HG03558 (cell line): ENCODE results near the gene PLSCR2.
"Not testable (repeated sequence)": the region's sequence is repeated elsewhere in the genome, so short reads cannot be mapped to it uniquely, and the experiment has no call there.

ENCODE experiments used
- ATAC-seq: cut with Tn5 transposase; IDR thresholded peaks from one replicate; pipeline ENCODE4 v1.9.1; 2021; ENCODE audit warnings: moderate number of reproducible peaks; ENCODE audit not compliant: unreplicated experiment; ENCODE audit errors: extremely low read depth

The PLSCR2 gene, protein sequence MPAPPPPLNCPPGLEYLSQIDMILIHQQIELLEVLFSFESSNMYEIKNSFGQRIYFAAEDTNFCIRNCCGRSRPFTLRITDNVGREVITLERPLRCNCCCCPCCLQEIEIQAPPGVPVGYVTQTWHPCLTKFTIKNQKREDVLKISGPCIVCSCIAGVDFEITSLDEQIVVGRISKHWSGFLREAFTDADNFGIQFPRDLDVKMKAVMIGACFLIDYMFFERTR

DNA sequence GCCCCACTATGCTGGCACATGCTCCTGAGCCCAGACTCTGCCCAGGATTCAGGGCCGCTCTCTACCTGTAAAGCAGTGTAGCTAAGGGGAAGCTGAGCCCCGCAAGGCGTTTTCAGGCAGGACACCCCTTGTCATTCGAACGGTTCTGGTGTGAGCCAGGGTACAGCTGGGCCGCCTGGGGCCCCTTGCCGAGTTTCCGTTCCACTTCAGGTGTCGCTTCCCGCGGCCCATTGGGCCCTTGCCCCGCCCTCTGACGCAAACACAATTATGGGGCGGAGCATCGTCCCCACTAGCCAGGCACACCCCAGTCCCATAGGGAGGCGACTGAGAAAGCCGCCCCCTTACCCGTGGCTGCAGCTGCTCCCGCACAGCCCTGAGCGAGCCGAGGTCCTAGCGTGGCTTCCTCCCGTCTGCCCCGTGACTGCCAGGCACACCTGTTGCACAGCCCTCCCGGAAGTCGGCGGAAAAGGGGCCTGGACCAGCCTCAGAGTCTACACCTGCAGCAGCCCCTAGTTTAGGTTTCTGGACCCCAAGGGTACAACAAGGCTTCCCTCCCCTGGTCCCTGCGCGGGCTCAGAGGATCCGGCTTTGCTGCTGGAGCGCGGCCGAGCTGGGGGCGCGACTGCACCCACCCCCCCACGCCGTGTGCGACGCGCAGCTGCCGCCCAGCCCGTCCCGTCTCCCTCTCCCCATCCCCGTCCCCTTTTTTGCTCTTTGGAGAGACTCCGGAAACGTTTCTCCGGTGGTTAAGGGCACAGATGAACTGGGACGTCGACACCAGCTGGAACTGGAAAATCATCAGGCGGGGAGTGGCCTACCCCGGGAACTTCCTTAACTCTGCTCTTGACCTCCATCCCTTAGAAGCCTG, at the start of gene PLSCR2:
PLSCR2 (minus strand) TSS at position 412 of the 868 bp plus-strand sequence. CDS start 9,657 bp downstream, outside the sequence.
- peak; percentile 98 for ATAC-seq

DNA sequence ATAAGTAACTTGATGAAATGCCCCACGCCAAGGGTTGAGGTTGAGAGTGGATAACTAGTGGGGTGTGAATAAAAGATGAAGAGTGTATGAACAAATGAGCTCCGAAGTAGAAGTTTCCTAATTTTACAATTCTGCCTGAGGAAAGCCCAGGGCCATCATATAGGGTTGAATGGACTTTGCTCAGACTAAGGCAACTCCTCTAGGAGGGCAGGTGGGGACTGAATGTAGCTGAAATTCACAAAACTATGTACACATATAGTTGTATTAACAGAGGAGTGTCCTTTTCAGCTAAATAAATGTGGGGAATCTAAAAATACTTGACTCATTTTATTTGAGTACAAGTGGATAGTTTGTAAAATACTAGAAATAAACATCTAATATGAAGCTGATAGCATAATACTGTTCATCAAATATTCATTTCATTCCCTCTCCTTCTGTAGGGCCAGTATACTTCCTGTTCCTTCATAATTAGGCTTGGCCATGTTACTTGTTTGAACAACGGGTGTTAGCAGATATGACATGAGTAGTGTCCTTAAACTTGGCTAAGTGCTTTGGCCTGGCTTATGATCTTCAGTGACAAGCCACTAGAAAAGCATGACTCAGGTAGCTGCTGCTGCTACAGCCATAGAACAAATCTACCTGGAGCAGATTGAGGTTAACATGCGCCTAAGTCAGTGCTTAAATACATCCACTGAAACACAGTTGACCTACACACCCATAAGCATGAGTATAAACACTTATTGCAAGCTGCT, 48.5 kb upstream of the PLSCR2 start:
- ATAC-seq, result no peak

DNA sequence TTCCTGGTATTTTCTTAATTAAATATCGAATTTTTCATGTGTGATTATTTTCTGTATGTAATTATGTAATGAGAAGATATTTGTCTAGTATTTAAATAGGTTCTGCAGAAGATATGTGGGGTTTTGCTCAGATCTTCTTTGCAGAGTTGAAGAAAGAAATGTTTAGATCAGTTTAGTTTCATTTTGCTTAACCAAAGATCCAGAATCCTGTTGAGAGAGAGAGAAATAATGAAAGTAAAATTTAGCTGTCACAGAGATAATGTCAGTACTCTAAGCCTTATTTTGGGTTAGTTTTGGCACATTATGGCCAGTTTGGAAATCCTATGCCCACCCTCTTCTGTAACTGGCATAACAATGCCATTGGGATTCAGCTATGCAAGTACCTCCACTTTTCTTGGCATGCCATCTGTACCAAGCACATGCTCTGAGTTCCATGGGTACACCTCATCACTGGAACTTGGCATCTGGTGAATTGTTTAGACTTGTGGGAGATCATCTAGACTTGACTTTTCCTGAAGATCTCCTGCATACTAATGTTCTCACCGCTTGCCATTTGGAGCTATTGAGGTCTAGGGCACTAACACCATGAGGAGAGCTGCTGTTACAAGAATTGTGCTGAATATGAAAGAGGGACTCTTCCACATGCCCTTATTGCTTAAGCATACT, 44.2 kb upstream of the PLSCR2 start:
- no peak for ATAC-seq

DNA sequence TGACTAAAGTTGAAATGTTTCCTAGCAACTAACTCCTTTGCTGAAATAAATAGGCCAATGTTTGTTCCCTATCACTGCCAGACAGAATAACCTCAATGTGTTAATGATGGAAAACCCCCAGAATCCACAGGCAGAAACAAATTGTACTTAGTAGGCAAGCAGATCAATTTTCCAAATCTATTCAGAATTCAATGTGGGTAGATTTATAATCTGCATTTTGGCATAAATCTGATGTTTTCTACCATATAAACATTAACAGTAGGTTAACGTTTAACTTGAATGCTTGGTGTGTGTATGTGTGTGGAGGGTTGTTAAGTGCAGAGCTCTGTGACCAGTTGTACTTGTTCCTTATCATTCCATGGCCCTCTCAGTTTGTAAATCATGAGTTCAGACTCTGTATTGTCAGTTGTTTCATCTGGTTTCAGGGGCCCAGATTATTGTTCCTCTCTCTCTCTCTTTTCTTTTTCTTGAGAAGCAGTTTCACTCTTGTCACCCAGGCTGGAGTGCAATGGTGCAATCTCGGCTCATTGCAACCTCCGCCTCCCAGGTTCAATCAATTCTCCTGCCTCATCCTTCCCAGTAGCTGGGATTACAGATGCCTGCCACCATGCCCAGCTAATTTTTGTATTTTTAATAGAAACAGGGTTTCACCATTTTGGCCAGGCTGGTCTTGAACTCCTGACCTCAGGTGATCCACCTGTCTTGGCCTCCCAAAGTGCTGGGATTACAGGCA, 42.2 kb upstream of the PLSCR2 start:
- no peak for ATAC-seq

DNA sequence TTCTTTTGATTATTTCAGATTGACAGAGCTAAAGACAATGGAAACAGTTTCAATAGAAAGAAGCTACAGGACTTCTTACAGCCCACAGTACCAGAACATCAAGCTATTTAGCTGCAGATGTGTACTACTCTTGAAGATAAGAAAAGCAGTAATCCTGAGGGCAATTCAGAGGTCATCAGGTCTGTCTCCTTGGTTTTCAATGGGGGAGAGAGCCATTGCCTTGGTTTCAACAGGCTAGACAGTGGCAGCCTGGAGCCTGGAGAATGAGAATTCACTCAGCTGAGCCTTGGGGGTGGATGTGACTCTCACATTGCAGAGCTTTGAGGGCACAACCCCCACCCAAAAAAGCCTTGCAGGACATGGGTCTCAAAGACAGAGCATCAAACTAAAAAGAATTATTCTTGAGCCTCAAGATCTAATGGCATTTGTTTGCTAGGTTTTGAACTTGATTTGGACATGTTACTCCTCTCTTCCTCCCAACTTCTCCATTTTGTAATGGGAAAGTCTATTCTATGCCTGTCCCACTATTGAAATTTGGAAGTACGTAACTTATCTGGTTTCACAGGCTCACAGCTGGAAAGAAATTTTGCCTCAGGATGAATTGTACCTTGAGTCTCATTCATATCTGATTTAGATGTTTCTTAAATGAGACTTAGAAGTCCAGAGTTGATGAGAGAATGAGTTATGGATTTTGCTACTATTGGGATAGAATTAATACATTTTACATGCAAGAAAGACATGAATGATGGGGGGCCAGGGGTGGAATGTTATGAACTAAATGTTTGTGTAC, 38.2 kb upstream of the PLSCR2 start:
- no peak for ATAC-seq

DNA sequence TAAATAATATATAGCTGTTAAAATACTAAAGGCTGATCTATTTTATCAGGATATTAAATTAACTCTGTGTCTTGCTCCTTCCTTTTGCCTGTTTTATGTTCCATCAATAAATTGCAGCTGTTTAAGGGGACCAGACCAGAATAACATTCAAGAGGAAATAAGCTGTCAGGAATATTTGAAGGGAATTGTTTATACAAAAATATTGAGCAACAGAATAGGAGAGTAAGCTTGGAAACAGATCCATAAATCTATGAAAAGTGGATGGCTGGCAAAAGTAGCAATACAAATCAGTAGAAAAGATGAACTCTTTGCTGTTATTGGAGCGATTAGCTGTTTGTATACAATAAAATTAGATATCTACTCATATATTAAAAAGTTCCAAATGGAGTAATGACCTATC, 36.2 kb upstream of the PLSCR2 start:
- no peak for ATAC-seq

DNA sequence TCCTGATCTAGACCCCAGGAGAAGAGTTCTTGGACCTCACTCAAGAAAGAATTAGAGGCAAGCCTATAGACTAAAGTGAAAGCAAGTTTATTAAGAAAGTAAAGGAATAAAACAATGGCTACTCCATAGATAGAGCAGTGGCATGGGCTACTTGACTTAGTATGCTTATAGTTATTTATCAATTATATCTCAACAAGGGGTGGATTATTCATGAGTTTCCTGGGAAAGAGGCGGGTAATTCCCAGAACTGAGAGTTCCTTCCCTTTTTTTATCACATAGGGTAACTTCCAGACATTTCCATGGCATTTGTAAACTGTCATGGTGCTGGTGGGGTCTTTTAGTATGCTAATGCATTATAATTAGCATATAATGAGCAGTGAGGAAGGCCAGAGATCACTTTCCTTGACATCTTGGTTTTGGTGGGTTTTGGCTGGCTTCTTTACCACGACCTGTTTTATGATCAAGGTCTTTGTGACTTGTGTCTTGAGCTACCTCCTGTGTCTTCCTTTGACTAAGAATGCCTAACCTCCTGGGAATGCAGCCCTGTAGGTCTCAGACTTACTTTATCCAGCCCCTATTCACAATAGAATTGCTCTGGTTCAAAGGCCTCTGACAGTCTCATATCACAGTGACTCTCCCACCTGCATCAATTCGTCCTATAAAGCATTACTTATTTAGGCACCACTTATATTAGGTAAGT, 35.3 kb upstream of the PLSCR2 start:
- no peak for ATAC-seq

DNA sequence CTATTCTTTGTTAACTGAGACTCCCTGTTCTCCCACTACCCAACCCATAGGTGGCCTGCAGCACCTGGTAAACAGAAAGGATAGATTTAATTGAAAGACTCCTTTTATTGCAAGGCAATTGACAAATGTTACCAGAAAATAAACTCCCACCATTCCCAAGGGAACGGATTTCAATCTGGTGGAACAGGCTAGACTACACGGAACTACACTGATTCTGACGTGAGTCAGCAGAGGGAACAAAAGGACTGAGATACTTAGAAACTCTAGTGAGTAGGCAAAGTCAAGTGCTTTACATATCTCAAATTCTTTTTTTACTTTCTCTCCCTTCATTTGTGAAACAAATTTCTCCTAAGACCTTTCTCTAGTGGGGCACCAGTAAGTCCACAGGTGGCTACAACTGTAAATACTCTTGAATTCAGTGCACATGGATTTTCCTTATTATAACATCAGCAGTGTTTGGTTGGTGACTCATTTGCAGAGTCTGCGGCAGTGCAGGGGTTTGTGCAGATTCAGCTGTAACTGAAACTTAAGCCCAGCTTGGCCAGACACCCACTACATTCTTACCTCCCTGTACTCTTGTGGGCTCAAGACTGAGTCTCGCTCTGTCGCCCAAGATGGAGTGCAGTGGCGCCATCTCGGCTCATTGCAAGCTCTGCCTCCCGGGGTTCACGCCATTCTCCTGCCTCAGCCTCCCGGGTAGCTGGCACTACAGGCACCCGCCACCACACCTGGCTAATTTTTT, 34.3 kb upstream of the PLSCR2 start:
- ATAC-seq, result peak; percentile 92

DNA sequence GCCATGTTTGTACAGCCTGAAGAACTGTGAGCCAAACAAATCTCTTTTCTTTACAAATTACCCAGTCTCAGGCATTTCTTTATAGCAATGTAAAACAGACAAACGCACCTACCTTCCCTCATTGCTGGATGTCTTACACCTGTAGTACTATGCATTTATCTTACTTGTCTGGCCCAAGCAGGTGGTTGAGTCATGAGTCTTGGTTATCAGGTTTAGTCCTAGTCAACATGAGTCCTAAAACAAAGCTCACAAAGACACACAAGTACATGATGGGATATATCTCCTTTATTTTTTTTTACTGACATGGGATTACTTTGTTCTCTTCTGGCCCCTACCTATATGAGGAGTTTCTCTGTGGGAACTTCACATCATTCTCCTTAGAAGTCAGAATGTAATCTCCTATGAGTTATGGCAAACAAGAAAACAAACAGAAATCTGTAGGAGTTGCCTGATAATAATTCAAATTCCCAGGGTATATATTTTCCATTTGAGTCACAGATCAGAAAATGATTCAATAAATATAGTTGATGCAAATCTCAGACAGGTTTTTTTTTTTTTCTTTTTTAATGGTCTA, 33.6 kb upstream of the PLSCR2 start:
- no peak for ATAC-seq

DNA sequence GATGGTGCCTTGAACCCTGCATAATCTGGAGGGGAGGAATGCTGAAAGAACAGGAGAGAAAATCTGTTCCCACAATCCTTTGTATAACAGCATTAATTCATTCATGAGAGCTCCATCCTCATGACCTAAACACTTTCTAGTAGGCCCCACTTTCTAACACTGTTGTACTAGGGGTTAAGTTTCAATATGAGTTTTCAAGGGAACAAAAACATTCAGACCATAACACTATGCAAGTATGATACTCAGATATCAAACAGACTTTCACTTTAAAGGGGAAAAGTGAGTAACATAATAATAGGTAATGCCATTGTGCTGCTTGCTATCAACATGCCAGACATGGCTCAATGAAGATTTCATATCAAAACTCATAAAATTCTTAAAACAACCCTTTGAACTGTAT, 32.4 kb upstream of the PLSCR2 start:
- no peak for ATAC-seq

DNA sequence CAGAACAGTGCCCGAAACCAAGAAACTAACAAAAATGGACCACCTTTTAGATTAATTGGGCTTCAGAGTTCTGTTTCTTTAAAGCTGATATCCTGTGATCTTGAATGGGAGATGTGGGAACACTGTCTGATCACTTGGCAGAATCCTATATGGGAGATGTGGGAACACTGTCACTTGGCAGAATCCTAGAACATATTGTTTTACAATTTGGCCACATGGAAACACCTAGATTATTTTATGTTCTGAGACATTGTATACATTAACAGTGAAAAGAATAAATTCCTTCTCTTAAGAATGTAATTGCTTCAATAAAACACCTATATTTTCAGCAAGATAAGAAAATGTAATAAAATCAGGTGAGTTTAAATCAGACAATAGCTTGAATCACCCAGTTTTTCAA, 30.3 kb upstream of the PLSCR2 start:
- ATAC-seq, result no peak

DNA sequence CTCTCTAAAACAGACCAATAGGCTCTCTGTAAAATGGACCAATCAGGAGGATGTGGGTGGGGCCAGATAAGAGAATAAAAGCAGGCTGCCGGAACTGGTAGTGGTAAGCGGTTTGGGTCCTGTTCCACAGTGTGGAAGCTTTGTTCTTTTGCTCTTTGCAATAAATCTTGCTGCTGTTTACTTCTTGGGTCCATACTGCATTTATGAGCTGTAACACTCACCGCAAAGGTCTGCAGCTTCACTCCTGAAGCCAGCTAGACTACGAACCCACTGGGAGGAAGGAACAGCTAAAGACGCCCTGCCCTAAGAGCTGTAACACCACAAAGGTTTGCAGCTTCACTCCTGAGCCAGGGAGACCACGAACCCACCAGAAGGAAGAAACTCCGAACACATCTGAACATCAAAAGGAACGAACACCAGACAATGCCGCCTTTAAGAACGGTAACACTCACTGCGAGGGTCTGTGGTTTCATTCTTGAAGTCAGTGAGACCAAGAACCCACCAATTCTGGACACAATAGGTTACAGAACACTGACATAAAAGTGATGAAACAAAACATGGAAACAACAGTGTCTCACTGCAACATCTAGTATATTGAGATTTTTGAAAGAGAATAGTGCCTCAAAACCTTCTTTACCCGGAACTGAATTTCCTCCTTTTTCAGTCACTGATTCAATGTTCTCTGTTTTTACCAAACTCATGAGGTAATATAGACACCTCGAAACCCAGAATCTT, 28.8 kb upstream of the PLSCR2 start:
- no peak for ATAC-seq

DNA sequence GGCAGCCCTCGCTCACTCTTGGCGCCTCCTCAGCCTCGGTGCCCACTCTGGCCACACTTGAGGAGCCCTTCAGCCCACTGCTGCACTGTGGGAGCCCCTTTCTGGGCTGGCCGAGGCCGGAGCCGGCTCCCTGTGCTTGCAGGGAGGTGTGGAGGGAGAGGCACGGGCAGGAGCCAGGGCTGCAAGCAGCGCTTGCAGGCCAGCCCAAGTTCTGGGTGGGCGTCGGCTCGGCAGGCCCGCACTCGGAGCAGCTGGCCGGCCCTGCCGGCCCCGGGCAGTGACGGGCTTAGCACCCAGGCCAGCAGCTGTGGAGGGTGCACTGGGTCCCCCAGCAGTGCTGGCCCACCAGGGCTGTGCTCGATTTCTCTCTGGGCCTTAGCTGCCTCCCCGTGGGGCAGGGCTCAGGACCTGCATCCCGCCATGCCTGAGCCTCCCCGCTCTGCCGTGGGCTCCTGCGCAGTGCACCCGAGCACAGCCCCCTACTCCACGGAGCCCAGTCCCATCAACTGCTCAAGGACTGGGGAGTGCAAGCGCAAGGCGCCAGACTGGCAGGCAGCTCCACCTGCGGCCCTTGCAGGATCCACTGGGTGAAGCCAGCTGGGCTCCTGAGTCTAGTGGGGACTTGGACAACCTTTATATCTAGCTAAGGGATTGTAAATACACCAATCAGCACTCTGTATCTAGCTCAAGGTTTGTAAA, 27.9 kb upstream of the PLSCR2 start:
- not testable (repeated sequence) for ATAC-seq

DNA sequence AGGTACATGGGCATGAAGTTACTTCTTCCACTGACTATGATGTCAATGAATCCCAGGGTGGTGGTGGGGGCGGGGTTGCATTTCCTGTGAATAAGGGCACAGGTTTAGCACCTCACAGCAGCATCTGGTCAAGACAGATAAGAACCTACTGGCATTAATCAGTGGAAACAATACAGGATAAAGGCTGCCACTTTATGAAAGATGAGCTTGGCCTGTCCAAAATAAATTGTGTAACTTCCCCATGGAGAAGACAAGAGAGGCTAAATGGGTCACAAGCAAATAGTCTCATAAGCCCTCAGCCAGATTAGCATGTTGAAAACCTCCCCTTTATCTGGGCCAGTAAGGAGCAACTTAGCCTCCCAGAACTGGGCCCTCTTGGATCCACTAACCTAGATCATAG, 27.4 kb upstream of the PLSCR2 start:
- no peak for ATAC-seq

DNA sequence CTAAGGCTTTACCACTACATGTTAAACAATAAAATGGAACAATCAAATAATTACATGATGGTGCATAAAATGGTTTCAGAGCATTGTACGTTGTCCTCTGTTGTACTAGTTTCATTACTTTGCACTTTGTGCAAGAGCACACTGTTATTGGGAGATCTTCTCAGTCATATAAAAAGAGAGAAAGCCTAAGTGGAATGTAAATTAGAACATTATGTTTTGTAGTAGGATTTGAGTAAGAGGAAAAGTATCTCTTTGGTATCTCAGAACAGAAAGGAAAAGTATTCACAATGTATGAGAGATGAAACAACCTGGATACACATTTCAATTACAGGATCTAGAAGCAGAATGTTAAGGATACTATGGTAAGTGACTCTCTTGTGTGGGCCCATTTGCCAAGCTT, 26.9 kb upstream of the PLSCR2 start:
- ATAC-seq, result no peak

DNA sequence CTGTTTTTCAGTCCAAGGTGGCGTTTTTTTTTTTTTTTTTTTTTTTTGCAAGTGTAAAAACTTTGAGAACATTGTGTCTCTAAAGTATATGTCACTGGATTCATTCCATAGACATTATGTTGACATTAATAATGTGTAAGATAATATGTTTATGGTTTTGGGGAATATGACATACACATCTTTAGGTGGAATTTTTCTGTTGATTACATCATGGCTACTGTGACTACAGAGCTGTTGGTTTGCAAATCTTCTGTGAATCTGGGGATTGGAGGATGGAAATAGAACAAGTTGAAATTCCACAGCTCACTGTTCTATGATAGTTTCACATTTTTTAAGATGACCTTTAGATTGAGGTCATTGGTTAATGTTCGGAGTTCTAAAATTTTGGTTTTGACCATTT, 24.4 kb upstream of the PLSCR2 start:
- ATAC-seq, result no peak
